ENCODE data around the gene ARL5A. TPM values are rescaled to one million over a fixed set of nuclear protein-coding genes. Genes with fewer than 3 reads are reported as not detected.
"Not testable (repeated sequence)": the region's sequence is repeated elsewhere in the genome, so short reads cannot be mapped to it uniquely, and the experiment has no call there.

The ARL5A gene
- total RNA-seq, 2 donors from 2014 or later = 44.1 to 133 TPM

GRCh38 chr2:151799886-151800292 is 28.3 kb downstream of the ARL5A start:
- Histone ChIP-seq H3K27ac (no peak overlapping the region), H3K4me1 (ENCODE audit: control insufficient read depth in 1 of 2, low read depth in 2 of 2) (peaks cover 0 to 7% of the 10 kb centered on the region in 2 donors), H3K4me3 (no peak overlapping the region), H3K27me3 (replicated peaks; ENCODE audit: insufficient read depth) (no peaks in the 10 kb centered on the region), H3K36me3 (peaks cover 4% of the 10 kb centered on the region), H3K9me3 (no peaks in the 10 kb centered on the region)
- no peak for ATAC-seq (ENCODE audit: insufficient number of reproducible peaks, low FRiP score, low read depth)
- TF ChIP-seq CTCF (IDR thresholded peaks at IDR 0.05) = no peak
- no peak for DNase-seq (ENCODE audit: low spot score)

- no peak for TF ChIP-seq CTCF (IDR thresholded peaks at IDR 0.05)
- no peaks in the 10 kb centered on the region for H3K9me3 ChIP-seq
- H3K4me3 ChIP-seq = no peak overlapping the region
- H3K27ac ChIP-seq = no peak overlapping the region
- H3K27me3 ChIP-seq (replicated peaks; ENCODE audit: insufficient read depth) = no peaks in the 10 kb centered on the region
- no peaks in the 10 kb centered on the region for H3K36me3 ChIP-seq
- H3K4me1 ChIP-seq (ENCODE audit: control insufficient read depth in 1 of 2, low read depth in 2 of 2) = peaks cover 0 to 7% of the 10 kb centered on the region in 2 donors
- ATAC-seq (ENCODE audit: insufficient number of reproducible peaks, low FRiP score, low read depth) (no peak), DNase-seq (ENCODE audit: low spot score) (no peak)
These were observed 31.4 kb downstream of the ARL5A start for GRCh38 chr2:151796774-151797173.

GRCh38 chr2:151795646-151796240 is 32.5 kb downstream of the ARL5A start:
- no peak for TF ChIP-seq CTCF (IDR thresholded peaks at IDR 0.05)
- ATAC-seq (ENCODE audit: insufficient number of reproducible peaks, low FRiP score, low read depth) (no peak), DNase-seq (ENCODE audit: low spot score) (no peak)
- Histone ChIP-seq H3K9me3 (no peaks in the 10 kb centered on the region), H3K4me3 (no peak overlapping the region), H3K27me3 (replicated peaks; ENCODE audit: insufficient read depth) (no peaks in the 10 kb centered on the region), H3K27ac (no peak overlapping the region), H3K36me3 (no peaks in the 10 kb centered on the region), H3K4me1 (ENCODE audit: control insufficient read depth in 1 of 2, low read depth in 2 of 2) (peaks cover 0 to 7% of the 10 kb centered on the region in 2 donors)

- not testable (repeated sequence) for H3K27me3 ChIP-seq (replicated peaks; ENCODE audit: insufficient read depth); H3K36me3 ChIP-seq; H3K4me3 ChIP-seq; H3K27ac ChIP-seq; ATAC-seq (ENCODE audit: insufficient number of reproducible peaks, low FRiP score, low read depth); H3K9me3 ChIP-seq; DNase-seq (ENCODE audit: low spot score); H3K4me1 ChIP-seq (ENCODE audit: control insufficient read depth in 1 of 2, low read depth in 2 of 2)
These were observed 33.8 kb downstream of the ARL5A start for GRCh38 chr2:151794422-151794821.

GRCh38 chr2:151793123-151793522 is 35.1 kb downstream of the ARL5A start:
- Histone ChIP-seq H3K27ac (no peak overlapping the region), H3K4me3 (no peak overlapping the region), H3K36me3 (no peaks in the 10 kb centered on the region), H3K4me1 (ENCODE audit: control insufficient read depth in 1 of 2, low read depth in 2 of 2) (peaks cover 0 to 7% of the 10 kb centered on the region in 2 donors), H3K27me3 (replicated peaks; ENCODE audit: insufficient read depth) (no peaks in the 10 kb centered on the region), H3K9me3 (no peaks in the 10 kb centered on the region)
- TF ChIP-seq CTCF (IDR thresholded peaks at IDR 0.05) = no peak
- DNase-seq (ENCODE audit: low spot score) (no peak), ATAC-seq (ENCODE audit: insufficient number of reproducible peaks, low FRiP score, low read depth) (no peak)

- no peaks in the 10 kb centered on the region for H3K9me3 ChIP-seq
- no peaks in the 10 kb centered on the region for H3K27me3 ChIP-seq (replicated peaks; ENCODE audit: insufficient read depth)
- ATAC-seq (ENCODE audit: insufficient number of reproducible peaks, low FRiP score, low read depth) = no peak
- H3K4me3 ChIP-seq = no peak overlapping the region
- H3K36me3 ChIP-seq = no peaks in the 10 kb centered on the region
- no peak for DNase-seq (ENCODE audit: low spot score)
- H3K27ac ChIP-seq = no peak overlapping the region
- H3K4me1 ChIP-seq (ENCODE audit: control insufficient read depth in 1 of 2, low read depth in 2 of 2) = peaks cover 0 to 7% of the 10 kb centered on the region in 2 donors
- TF ChIP-seq CTCF (IDR thresholded peaks at IDR 0.05) = no peak
These were observed 35.6 kb downstream of the ARL5A start for GRCh38 chr2:151792589-151792988.
